Astrocyte of the spinal cord (primary cell): Measurements from ENCODE around the gene IL18RAP.
A peak's percentile ranks its signal among the peaks of the same experiment; 100 is the strongest.

Experiments
- DNase-seq: peaks from one replicate; pipeline ENCODE4 v3.0.0; 2011; ENCODE audit warnings: low read depth, low spot score
- H3K4me3 ChIP-seq: 2 replicates; pipeline ENCODE4 v1.5.1; 2011; ENCODE audit warnings: low read depth, mild to moderate bottlenecking, low read length, moderate library complexity
- CTCF ChIP-seq: IDR thresholded peaks from 2 replicates; pipeline ENCODE4 v1.5.1; 2012; ENCODE audit warnings: low read depth, mild to moderate bottlenecking, low read length, inconsistent platforms
- in situ Hi-C: cut with HindIII; loops from 2 replicates; pipeline ENCODE4 v1.10.0; 2017; ENCODE audit warnings: low sequenced_read_pairs

The IL18RAP gene

GRCh38 chr2:102422910-102423309, at the start of gene IL18RAP:
IL18RAP (plus strand) TSS chr2:102423160; CDS start chr2:102423278, 118 bp downstream.
- TF ChIP-seq CTCF, result no peak
- H3K4me3 ChIP-seq, result no peak within 1 kb of the TSS
- in situ Hi-C loops, result no loop called here
- DNase-seq, result no peak

GRCh38 chr2:102376052-102376591, 46.8 kb upstream of the IL18RAP start:
- peak; percentile 4 for DNase-seq
- no peak for TF ChIP-seq CTCF
- in situ Hi-C loops, result no loop called here
- no peak overlapping the region for H3K4me3 ChIP-seq

- no peak for DNase-seq
- TF ChIP-seq CTCF, result no peak
- in situ Hi-C loops, result no loop called here
- no peak overlapping the region for H3K4me3 ChIP-seq
Observed at GRCh38 chr2:102383722-102384121, 39.2 kb upstream of the IL18RAP start.

- no peak for DNase-seq
- no peak overlapping the region for H3K4me3 ChIP-seq
- in situ Hi-C loops, result no loop called here
- TF ChIP-seq CTCF, result no peak
Observed at GRCh38 chr2:102385522-102385921, 37.4 kb upstream of the IL18RAP start.

GRCh38 chr2:102386004-102386403, 37.0 kb upstream of the IL18RAP start:
- TF ChIP-seq CTCF, result no peak
- in situ Hi-C loops, result no loop called here
- H3K4me3 ChIP-seq, result no peak overlapping the region
- no peak for DNase-seq

GRCh38 chr2:102386867-102387541, 36.0 kb upstream of the IL18RAP start:
- no peak for DNase-seq
- in situ Hi-C loops, result no loop called here

More at GRCh38 chr2:102386867-102387541, 36.0 kb upstream of the IL18RAP start:
- TF ChIP-seq CTCF, result no peak
- H3K4me3 ChIP-seq, result no peak overlapping the region
